ENCODE data around the gene PARP14.
"Not testable (repeated sequence)": the region's sequence is repeated elsewhere in the genome, so short reads cannot be mapped to it uniquely, and the experiment has no call there.

Gene PARP14

DNA sequence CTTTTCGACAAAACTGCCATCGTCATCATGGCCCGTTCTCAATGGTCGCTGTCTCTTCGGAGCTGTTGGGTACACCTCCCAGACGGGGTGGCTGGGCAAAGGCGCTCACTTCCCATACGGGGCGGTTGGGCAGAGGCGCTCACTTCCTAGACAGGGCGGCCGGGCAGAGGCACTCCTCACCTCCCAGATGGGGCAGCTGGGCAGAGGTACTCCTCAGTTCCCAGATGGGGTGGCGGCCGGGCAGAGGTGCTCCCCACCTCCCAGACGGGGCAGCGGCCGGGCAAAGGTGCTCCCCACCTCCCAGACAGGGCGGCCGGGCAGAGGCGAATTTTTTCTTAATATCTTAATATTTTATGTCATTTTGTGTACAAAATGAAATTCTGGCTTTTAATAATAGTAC lies 44.5 kb downstream of the PARP14 start:
- no peak for DNase-seq

DNA sequence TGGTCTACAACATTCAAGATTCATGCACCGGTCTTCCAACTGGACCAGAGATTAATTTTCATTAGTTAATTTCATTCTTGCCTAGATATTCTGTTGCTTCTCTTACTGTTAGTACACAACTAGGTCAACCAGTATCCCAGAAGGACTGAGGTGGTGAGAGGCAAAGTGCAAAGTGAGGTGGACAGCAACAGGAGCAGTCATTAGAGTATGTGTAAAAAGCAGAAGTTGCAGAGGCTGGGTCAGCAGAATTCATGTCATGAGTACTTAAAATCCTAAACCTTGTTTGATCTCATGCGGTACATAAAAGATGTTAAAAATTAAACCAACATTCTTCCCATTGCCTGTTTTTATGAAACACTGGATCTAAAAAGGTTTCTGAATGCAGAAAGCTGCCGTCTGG lies 46.7 kb downstream of the PARP14 start:
- no peak for DNase-seq

DNA sequence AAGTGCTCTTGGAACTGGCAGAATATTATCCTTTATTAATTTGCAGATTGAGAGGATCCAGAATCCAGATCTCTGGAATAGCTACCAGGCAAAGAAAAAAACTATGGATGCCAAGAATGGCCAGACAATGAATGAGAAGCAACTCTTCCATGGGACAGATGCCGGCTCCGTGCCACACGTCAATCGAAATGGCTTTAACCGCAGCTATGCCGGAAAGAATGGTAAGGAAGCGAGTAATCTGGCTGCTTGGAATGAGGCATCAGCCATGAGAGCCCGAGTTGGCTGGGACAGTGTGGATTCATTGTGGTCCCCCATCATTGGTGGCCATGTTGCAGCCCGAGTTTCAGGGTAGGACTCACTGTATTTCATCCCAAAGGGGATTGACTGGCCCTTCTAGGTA lies 47.1 kb downstream of the PARP14 start:
- no peak for DNase-seq

DNA sequence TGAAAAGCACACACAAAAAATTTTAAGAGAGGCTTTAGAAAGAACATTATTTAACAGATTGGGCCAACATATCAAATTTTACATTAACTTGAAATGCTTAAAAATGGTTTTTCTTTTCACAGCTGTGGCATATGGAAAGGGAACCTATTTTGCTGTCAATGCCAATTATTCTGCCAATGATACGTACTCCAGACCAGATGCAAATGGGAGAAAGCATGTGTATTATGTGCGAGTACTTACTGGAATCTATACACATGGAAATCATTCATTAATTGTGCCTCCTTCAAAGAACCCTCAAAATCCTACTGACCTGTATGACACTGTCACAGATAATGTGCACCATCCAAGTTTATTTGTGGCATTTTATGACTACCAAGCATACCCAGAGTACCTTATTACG lies 47.5 kb downstream of the PARP14 start:
- no peak for DNase-seq

DNA sequence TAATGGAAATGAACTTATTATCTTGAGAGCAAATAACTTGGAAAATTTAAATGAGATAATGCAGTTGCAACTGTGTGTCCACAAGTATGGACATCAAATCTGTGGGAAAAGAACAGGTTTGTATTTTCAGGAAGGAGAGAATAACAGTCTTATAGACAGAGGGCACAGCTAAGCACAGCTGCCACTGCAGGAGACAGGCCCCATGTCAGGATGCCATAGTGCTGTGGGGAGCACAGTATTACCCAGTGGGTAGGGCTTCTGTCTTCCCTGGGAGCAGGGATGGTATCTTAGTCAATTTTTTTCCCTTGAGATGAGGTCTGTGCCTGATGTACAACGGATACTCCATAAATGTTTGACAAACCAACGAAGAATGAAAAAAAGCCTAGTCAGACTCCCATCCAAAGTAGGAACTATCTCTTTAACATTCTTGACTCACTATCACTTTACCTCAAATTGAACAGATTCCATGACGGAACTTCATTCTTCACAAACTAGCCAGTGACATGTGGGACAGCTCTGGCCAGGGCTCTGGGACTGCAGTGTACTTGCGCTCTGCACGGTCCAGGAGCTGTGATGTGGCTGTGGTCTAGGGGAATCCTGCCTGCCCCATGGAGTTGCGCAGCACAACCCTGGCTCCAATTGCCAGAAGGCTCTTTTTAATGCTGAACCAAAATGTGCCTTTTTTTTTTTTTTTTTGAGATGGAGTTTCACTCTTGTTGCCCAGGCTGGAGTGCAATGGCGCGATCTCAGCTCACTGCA lies 48.3 kb downstream of the PARP14 start:
- no peak for DNase-seq

DNA sequence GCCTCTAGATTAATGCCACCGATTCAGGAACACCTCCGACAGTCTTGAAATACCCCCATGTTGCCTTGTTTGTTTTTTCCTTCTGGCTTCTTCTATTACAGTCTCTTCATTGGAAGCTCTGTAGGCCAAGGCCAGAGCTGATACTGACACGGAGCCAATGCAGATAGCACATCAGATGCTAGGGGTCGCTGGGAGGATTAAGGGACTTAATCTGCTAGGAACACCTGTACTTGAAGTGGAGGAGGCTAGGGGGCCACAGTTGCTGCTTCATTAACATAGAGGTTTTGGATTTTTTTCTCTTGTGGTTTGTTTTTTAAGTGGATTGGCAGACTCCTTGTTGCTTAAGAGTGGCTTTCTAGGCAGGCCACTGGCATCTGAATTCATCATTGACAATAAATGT lies 49.6 kb downstream of the PARP14 start:
- DNase-seq: no peak

DNA sequence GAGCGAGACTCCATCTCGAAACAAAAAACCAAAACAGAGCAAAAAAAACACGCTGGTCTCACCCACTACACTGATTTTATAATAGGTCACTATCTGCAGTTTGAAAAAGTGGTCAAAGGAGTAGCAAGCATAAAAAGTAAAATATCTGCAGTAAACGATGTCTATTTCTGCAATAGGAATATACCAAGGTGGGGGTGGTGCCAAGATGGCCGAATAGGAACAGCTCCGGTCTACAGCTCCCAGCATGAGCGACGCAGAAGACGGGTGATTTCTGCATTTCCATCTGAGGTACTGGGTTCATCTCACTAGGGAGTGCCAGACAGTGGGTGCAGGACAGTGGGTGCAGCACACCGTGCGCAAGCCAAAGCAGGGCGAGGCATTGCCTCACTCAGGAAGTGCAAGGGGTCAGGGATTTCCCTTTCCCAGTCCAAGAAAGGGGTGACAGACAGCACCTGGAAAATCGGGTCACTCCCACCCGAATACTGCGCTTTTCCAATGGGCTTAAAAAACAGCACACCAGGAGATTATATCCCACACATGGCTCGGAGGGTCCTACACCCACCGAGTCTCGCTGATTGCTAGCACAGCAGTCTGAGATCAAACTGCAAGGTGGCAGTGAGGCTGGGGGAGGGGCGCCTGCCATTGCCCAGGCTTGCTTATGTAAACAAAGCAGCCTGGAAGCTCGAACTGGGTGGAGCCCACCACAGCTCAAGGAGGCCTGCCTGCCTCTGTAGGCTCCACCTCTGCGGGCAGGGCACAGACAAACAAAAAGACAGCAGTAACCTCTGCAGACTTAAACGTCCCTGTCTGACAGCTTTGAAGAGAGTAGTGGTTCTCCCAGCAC lies 52.3 kb downstream of the PARP14 start:
- not testable (repeated sequence) for DNase-seq

DNA sequence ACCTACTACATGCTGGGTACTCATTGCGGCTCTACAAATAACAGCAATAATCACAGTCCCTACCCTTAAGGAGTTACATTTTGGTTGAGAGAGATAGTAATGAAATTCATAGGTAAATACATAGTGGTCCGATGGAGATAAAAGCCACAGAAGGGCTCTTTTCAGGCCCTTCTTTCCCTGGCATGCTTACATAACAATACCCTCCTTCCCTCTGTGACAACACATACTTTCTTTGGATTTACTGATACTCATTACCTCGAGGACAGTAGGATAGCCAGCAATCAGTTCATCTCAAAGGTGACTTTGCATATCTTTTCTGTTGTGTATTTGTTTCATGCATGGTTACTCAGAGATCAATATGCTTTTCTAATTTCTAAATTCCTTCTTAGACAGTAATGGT lies 58.5 kb downstream of the PARP14 start:
- DNase-seq: no peak

DNA sequence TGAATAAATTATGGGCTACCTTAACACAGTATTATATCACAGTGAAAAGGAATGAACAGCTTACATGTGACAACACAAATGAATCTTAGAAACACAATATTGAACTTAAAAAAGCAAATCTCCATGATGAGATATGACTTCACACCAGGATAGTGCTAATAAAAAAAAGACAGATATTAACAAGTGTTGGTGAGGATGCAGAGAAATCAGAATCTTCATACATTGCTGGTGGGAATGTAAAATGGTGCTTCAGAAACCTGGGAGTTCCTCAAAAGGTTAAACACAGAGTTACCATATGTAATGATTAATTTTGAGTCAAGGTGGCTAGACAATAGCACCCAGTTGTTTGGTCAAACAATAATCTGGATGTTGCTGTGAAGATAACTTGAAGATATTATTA lies 61.6 kb downstream of the PARP14 start:
- no peak for DNase-seq

DNA sequence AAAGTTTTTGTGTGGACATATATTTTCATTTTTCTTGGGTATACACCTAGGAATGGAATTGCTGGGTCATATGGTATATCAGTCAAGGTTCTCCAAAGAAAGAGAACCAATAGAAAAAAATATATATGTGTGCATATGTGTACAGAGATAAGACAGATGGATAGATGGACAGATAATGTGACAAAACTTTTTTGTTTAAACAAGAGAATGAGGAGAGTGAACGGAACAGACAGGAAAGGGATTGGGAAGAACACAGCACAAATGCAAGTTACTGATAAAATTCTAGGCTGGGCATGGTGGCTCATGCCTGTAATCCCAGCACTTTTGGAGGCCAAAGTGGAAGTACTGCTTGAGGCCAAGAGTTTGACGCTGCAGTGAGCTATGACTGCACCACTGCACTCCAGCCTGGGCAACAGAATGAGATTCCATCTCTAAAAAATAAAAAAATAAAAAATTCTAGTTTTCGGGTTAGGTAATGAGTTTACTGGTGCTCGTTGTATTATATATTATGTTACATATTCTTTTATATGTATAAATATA lies 63.0 kb downstream of the PARP14 start:
- DNase-seq: no peak

DNA sequence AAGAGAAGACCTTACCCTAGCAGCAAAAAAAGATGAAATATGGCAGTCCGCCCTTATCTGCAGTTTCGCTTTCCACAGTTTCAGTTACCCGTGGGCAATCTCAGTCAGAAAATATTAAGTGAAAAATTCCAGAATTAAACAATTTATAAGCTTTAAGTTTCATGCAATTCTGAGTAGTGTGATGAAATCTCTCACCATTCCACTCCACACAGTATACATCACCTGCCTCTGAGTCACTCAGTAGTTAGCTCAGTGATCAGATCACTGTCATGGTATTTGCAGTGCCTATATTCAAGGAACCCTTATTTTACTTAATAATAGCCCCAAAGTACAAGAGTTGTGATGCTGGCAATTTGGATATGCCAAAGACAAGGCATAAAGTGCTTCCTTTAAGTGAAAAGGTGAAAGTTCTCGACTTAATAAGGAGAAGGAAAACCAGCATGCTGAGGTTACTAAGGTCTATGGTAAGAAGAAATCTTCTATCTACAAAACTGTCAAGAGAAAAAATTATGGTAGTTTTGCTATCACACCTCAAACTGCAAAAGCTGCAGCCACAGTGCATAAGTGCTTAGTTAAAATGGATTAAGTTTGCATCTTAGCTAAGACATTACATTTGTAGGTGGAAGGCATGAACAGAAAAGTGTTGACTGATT lies 64.9 kb downstream of the PARP14 start:
- DNase-seq: no peak

DNA sequence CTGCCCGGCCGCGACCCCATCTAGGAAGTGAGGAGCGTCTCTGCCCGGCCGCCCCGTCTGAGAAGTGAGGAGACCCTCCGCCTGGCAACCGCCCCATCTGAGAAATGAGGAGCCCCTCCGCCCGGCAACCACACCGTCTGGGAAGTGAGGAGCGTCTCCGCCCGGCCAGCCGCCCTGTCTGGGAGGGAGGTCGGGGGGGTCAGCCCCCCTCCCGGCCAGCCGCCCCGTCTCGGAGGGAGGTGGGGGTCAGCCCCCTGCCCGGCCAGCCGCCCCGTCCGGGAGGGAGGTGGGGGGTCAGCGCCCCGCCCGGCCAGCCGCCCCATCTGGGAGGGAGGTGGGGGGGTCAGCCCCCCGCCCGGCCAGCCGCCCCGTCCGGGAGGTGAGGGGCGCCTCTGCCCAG lies 66.7 kb downstream of the PARP14 start:
- DNase-seq: not testable (repeated sequence)

DNA sequence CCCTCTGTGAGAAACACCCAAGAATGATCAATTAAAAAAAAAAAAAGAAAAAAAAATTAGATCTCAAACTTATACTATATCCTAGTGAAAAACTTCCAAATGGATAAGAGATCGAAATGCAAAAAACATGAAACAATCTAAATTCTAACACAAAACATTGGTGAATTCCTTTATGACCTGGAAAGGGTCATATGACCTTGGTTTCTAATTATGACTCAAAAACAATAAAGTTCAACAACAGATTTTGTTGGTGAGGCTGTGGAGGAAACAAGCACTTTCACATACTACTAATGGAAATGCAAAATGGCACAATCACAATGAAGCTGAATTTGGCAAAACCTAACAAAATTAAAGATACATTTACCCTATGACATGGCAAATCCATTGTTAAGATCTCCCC lies 67.7 kb downstream of the PARP14 start:
- DNase-seq: no peak

DNA sequence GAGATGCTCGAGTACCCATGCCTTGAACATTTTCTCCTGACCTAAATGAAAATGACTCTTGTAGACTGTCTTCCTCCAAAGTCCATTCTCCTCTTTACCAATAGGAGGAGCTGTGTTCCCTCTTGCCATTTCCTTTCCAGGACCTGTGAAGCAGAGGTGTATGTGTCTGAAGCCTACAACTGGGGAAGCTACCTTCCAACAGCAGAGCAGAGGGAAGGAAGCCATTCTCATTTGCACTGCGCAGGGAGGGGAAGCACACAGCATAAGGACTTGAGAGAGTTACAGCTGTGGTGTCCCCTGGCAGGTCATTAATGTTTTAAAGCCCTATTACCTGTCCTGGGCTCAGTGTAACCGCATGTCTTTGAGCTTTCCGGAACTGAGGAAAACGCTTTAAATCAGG lies 74.3 kb downstream of the PARP14 start:
- DNase-seq: no peak

DNA sequence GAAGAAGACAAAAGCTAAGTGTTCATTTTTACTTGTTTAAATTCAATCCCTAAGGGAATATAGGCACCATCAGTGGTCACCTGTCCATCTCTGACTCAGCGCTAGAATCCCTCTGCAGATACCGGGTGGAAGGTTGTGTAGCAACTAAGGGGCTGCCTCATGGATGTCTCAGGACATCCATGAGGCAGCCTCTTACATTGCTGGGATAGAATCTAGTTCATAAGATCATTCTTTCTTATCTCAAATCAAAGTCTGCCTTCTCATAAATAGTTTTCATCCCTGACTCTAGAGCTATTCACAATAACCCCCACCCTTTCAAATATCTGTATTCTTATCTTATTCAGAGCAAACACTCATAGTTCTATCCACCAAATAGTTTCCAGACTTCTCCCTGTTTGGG lies 74.9 kb downstream of the PARP14 start:
- DNase-seq: no peak

DNA sequence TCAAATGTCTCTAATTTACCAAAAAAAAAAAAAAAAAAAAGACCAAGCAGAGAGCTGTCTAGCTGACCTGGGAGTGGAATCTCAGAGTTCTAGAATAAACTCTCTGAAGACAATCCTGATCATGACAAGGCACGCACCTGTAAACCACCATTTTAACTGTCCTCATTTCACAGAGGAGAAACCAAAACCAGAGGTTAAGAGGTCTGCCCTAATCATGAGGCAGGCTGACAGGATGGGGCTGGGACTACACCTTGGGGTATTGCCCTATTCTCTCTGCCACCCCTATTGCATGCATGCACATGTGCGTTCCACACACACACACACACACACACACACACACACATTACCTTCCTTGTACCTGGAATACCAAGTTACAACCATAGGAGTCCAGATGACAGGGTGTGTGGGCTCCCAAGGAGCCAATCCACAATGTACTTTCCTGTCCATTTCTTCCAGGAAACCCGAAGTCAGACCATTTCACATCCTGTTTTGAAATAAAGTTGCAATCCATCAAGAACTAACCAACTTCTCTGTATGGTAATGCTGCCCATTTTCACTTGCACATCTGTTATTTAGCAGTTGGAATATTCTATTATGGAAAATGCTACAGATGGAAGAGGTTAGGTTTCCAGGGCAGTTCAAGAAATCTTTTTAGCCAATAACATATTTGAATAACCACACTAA lies 78.4 kb downstream of the PARP14 start:
- DNase-seq: no peak

DNA sequence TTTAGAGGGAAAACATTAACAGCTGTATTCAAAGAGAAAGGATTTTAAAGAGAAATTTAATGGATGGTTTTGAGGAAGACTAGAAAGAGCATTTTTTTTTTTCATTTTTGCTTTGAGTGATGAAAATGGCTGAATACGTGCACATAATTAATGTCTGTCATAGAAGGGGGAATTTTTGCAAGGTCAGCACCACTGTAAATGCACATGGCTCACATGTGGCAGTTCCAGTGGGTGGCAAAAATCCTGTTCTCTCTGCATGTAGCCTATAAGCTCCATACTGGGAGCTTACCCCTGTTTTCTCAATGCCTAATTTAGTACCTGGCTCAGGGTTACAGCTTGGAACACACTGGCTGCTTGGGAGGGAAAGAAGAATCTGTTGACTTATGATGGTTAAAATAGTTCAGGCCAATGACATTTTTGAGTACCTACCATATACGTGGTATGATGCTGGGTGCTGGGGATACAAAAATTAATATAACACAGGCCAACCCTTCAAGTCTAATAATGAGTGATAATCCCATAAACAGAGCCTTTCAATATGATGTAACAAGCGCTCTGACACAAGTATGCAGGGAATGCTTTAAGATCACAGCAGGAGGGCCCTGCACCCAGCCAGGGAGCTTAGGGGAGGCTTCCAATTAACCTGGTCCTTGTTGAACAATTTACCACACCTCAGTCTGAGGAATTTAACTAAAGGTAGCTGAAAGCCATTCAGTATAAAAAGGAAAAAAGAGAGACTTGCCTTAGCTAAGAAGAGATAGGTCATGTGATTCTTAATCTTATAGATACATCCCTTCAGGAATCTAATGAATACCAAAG lies 80.0 kb downstream of the PARP14 start:
- no peak for DNase-seq

DNA sequence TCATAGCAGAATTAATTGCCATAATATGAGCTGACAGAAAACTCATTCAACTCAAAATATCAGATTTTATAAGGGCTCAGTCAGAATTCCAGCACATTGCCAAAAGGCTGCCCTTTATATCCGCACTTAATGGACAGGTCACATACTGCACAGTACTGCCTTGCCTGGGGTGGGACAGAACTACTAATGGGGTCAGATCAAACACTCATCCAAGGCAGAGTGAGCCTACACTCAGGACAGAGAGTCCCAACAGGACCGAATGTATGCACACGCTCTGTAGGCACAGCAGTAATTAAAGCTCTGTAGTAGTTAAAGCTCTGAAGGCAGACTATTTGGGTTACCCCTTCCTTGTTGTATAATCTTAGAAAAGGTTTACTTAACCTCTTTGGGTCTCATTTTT lies 85.8 kb downstream of the PARP14 start:
- no peak for DNase-seq

DNA sequence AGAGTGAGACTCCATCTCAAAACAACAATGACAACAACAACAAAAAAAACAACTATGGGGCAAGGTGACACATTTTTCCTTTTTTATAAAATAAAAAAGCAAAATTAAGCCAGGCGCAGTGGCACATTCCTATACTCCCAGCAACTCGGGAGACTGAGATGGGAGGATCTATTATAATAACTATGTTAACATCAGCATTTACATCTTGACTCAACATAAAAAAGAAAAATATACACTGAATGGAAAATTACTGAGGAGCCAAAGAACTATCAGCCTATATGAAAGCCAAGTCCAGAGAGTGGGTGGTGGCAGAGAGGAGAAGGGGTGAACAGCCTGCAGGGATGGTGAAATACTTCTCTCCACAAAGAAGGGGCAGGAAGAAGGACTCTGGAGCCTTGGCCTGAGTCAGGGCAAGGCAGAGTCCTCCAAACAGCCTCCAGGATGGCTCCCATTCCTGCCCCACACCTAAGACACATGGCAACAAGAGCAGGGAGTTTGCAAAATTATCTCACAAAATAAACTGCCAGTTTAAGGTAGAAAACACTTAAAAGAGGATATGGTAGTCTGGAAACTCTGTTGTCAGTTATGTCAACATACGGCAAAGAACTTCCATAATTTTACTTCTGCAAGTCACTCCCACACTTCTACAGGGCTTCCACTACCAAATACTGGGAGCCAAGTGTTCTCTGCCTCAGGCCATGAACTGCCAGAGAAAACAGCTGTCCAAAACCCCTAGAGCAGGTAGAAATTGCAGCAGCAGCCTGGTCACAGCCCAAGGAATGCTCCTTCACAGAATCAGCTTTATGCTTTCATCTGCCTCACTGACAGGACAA lies 87.1 kb downstream of the PARP14 start:
- no peak for DNase-seq

DNA sequence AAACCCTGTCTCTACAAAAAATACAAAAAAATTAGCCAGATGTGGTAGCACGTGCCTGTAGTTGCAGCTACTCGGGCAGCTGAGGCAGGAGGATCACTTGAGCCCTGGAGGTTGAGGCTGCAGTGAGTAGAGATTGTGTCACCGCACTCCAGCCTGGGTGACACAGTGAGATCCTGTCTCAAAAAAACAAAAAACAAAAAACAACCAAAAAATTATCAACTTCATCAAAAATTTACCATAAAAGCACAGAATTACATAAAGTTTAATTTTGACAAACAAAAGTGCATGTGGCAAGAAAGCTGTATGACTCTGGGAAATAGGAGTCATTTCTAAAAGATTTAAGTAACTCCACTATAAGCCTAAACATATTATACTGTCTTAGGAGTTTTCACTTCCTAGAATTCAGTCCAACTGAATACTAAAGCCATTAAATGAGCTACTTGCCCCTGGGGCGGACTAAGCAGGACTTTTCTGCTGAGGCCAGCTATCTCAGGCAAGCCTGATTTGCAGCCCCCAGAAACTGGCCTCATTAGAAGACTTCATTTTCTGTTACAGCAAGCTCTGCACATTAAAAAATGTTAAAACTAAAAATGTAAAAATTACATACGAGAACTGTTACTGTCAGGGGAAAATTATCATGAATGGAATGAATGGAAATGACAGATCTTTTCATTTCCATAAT lies 90.0 kb downstream of the PARP14 start:
- no peak for DNase-seq

DNA sequence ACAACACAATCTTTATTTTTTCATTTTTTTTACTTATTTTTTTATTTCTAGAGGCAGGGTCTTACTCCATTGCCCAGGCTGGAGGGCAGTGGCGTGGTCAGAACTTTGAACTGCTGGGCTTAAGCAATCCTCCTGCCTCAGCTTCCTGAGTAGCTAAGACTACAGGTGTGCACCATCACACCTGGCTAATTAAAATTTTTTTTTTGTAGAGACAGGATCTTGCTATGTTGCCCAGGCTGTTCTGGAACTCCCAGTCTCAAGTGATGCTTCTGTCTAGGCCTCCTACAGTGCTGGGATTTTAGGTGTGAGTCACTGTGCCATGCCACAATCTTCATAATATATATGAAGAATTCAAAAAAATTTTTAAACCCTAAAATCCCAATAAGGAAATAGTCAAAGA lies 92.2 kb downstream of the PARP14 start:
- DNase-seq: no peak
